GM19025 (cell line): ENCODE results near the gene FOXE1.

Experiments used
- ATAC-seq: cut with Tn5 transposase; IDR thresholded peaks from one replicate; pipeline ENCODE4 v1.9.1; 2021; ENCODE audit warnings: mild to moderate bottlenecking, low read depth, moderate library complexity; ENCODE audit not compliant: unreplicated experiment

Gene FOXE1

GRCh38 chr9:97861148-97861475 lies 8.1 kb downstream of the FOXE1 start:
- ATAC-seq = no peak

- no peak for ATAC-seq
Observed at GRCh38 chr9:97863314-97863713, 10.3 kb downstream of the FOXE1 start.

- no peak for ATAC-seq
Observed at GRCh38 chr9:97864396-97864795, 11.4 kb downstream of the FOXE1 start.

GRCh38 chr9:97866300-97866699 lies 13.3 kb downstream of the FOXE1 start:
- ATAC-seq = no peak

- ATAC-seq = no peak
Observed at GRCh38 chr9:97866848-97867247, 13.8 kb downstream of the FOXE1 start.

- no peak for ATAC-seq
Observed at GRCh38 chr9:97868859-97869258, 15.8 kb downstream of the FOXE1 start.

GRCh38 chr9:97873425-97873824 lies 20.4 kb downstream of the FOXE1 start:
- no peak for ATAC-seq

GRCh38 chr9:97873882-97874281 lies 20.9 kb downstream of the FOXE1 start:
- no peak for ATAC-seq

GRCh38 chr9:97874624-97875023 lies 21.6 kb downstream of the FOXE1 start:
- ATAC-seq = no peak

- ATAC-seq = no peak
Observed at GRCh38 chr9:97875111-97875510, 22.1 kb downstream of the FOXE1 start.

- ATAC-seq = no peak
Observed at GRCh38 chr9:97876061-97876460, 23.0 kb downstream of the FOXE1 start.

- no peak for ATAC-seq
Observed at GRCh38 chr9:97880336-97880735, 27.3 kb downstream of the FOXE1 start.

- ATAC-seq = no peak
Observed at GRCh38 chr9:97889941-97890887, 37.2 kb downstream of the FOXE1 start.

GRCh38 chr9:97891736-97892135 lies 38.7 kb downstream of the FOXE1 start:
- ATAC-seq = no peak

GRCh38 chr9:97892421-97892820 lies 39.4 kb downstream of the FOXE1 start:
- ATAC-seq = no peak

GRCh38 chr9:97895211-97895610 lies 42.2 kb downstream of the FOXE1 start:
- no peak for ATAC-seq

- ATAC-seq = no peak
Observed at GRCh38 chr9:97895695-97896332, 42.8 kb downstream of the FOXE1 start.

- no peak for ATAC-seq
Observed at GRCh38 chr9:97900103-97900737, 47.2 kb downstream of the FOXE1 start.

- no peak for ATAC-seq
Observed at GRCh38 chr9:97900738-97901565, 47.9 kb downstream of the FOXE1 start.

GRCh38 chr9:97903177-97903576 lies 50.2 kb downstream of the FOXE1 start:
- no peak for ATAC-seq

- ATAC-seq = no peak
Observed at GRCh38 chr9:97904725-97905124, 51.7 kb downstream of the FOXE1 start.
